HG03135 (cell line): ENCODE measurements around the gene LCN10.
"Not testable (repeated sequence)": the region's sequence is repeated elsewhere in the genome, so short reads cannot be mapped to it uniquely, and the experiment has no call there.

Experiments
- ATAC-seq: cut with Tn5 transposase; IDR thresholded peaks from one replicate; pipeline ENCODE4 v1.9.1; 2021; ENCODE audit warnings: mild to moderate bottlenecking, moderate library complexity; ENCODE audit not compliant: unreplicated experiment

The LCN10 gene

DNA sequence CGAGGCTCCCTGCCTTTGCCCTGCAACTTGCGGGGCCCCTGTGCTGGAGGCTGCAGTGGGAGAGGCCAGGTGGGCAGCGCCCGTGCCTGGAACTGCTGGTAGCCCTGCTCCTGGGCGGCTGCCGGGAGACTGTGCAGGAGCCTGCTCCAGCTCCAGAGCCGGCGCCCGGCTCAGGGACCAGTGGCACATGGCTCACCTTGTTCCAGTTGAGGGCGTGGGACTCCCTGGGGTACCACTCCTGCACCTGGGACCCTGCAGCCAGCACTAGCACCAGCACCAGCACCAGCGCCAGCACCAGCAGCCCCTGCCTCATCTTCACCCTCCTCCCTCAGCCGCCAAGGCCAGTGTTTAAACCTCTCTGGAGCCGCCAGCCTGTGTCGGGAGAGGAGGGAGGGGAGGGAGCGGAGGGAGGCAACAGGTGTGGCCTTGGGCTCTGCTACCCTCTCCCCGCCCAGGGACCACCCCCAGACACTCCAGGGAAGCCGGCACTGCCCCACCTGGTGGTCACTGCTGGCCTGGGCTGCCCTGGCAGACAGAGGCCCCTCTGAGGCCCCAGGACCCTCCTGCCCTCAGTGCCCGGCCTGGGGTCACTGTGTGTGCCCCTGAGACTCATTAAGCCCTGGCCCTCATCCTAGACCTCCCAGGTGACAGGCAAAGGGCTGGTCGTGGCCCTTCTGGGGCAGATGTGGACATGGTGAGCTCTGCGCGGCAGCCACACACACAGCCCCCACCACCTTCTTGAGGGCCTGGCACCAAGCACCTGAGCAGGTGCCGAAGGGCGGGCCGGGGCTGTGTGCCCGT lies at the start of gene LCN10:
TSS of gene LCN10 (minus strand) at position 350 of the 801 bp plus-strand sequence. CDS start at position 313, 37 bp downstream.
- ATAC-seq = no peak

DNA sequence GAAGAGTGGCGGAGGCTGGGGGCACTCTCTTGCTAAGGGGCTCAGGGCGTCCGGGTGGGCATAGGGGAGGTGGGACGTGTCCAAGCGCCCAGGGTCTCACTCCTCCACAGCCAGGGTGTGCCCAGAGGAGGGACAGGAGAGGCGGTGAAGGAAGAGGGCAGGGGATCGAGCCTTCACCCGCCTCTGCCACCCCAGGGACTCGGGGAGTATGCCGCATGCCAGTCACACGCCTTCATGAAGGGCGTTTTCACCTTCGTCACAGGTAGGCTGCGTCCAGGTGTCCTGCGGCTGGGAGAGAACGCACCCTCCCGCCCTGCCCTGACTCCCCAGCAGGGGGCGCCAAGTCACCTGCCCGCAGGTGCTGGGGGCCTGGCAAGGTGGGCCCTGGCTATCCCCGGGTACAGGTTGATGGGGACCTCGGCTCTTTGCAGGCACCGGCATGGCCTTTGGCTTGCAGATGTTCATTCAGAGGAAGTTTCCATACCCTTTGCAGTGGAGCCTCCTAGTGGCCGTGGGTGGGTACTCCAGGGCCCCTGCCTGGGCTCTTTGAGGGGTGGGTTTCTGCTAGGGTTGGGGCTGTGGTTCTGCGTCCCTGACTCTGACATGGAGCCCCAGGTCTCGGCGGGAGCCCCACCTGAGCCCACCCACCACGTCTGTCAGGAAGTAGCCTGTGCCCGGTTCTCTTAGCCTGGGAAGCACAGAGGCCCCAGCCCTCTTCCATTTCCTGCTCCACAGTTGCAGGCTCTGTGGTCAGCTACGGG lies 49.0 kb upstream of the LCN10 start:
- no peak for ATAC-seq

DNA sequence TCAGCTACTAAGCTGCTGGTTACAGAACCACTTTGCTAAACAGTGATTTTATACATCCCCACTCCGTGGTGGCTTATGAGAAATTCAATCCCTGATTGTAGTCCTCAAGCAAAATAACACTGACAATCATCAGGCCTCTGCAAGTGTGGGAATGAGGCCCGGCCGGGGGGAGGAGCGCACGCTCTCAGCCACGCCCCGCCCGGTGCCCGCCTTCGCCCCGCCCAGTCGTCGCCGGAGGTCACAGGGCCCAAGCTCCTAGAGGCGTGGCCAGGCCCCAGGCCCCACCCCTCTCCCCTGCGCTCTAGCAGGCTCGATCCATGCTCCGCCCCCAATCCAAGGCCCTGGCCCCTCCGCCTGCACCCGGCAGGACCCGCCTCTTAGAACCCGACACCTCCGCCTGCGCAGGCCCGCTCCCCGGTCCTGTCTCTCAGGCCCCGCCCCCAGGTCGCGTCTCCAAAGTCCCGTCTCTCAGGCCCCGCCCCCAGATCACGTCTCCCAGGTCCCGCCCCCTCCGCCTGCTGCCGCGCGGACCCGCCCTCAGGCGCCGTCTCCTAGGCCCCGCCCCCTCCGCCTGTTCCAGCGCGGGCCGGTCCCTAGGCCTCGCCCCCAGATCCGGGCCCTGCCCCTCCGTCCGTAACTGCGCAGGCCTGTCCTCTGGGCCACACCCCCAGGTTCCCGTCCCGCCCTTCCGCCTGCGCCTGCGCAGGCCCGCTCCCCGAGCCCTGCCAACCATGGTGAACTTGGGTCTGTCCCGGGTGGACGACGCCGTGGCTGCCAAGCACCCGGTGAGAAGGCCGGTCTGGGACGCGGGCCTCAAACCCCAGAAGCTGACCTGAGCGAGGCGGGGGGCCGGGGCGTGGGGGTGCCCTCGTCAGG lies 48.1 kb upstream of the LCN10 start, which contains the start of gene TMEM141:
TSS of gene TMEM141 (plus strand) at position 705 of the 876 bp plus-strand sequence. CDS start at position 732, 27 bp downstream.
- ATAC-seq = peak; percentile 84

DNA sequence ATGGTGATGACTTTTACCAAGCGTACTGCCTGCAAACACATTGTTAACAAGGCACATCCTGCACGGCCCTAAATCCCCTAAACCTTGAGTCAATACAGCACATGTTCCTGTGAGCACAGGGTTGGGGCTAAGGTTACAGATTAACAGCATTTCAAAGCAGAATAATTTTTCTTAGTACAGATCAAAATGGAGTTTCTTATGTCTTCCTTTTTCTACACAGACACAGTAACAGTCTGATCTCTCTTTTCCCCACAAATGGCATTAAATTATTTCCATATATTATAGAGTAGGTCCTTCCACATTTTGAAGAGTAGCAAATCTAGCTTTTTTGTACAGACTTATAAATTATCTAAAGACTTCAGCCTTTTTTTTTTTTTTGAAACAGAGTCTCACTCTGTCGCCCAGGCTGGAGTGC lies 46.8 kb upstream of the LCN10 start:
- no peak for ATAC-seq

DNA sequence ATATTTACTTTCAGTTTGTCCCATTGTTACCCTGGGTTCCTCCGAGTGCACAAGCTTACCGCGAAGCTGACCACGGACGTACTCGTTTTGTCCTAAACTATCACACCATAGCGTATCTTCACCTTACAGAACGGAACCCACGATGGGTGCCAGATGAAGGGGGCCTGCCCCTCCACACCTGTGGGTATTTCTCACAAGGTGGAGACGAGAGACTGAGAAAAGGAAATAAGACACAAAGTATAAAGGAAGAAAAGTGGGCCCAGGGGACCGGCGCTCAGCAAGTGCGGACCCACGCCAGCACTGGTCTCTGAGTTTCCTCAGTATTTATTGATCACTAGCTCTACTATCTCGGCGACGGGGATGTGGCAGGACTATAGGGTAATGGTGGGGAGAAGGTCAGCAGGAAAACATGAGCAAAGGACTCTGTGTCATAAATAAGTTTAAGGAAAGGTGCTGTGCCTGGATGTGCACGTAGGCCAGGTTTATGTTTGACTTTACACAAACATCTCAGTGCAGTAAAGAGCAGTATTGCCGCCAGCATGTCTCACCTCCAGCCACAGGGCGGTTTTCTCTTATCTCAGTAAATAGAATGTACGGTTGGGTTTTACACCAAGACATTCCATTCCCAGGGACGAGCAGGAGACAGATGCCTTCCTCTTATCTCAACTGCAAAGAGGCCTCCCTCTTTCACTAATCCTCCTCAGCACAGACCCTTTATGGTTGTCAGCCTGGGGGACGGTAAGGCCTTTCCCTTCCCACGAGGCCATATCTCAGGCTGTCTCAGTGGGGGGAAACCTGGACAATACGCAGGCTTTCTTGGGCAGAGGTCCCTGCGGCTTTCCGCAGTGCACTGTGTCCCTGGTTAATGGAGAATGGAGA lies 46.1 kb upstream of the LCN10 start:
- not testable (repeated sequence) for ATAC-seq

DNA sequence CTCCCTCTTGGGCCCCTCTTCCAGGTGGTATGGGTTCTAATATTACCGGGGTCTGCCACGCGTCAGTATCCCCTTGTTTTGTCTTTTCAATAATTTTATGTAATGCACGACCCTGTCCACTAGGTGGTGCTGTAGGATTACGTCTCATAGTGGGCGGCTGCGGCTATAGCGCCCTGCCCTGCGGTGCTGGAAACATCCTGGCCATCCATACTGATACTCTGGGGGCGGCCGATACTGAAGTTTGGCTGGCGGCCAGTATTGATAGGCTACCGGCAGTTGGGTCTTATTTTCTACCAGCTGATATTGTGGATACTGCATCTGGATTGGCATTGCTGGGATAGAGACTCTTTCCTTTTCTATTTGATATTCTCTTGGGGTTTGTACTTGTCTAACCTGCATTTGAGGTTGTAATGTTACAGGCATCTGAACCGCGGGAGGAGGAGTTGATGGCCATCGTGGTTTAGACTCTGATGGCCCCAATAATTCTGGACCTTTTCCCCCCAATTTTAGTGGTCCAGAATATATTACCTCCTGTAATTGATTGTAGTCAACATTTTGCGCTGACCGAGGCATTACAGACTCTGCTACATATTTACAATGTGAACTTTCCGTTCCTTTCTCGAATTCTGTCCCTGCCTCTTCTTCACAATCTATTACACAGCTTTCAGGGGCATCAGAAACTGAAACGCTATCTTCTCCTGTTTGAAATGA lies 45.1 kb upstream of the LCN10 start:
- no peak for ATAC-seq

DNA sequence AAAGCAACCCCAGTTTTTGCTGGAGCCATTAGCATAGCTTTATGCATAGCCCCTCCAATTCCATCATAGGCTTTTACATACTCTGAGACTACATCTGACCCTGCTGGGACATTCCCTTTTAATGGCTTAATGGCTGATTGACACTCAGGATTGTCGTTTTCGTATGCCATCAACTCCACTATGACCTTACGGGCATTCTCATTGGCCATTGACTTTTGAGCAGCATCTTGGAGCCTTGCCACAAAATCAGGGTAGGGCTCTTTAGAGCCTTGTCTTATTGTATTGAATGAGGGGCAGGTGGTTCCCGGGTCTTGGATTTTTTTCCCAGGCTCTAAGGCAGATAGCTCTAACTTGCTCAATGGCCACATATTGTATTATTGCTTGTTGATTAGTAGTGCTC lies 44.2 kb upstream of the LCN10 start:
- ATAC-seq = not testable (repeated sequence)

DNA sequence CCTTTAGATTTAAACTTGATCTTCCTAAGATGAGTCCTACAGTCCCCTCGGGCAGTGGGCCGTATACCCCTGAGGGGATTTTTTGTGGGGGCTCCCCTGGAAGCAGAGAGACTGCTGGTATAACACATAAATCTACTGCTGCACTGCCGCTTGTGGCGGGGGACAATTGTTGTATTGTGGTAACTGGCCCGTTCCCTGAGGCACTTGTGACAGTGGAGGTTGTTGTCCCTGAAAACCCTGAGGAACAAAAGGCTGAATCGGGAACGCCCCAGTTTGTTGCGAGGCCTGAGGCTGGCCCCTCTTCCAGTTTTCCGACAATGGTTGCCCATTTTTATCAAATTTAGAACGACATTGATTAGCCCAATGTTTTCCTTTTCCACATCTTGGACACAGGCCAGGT lies 43.7 kb upstream of the LCN10 start:
- ATAC-seq = no peak

DNA sequence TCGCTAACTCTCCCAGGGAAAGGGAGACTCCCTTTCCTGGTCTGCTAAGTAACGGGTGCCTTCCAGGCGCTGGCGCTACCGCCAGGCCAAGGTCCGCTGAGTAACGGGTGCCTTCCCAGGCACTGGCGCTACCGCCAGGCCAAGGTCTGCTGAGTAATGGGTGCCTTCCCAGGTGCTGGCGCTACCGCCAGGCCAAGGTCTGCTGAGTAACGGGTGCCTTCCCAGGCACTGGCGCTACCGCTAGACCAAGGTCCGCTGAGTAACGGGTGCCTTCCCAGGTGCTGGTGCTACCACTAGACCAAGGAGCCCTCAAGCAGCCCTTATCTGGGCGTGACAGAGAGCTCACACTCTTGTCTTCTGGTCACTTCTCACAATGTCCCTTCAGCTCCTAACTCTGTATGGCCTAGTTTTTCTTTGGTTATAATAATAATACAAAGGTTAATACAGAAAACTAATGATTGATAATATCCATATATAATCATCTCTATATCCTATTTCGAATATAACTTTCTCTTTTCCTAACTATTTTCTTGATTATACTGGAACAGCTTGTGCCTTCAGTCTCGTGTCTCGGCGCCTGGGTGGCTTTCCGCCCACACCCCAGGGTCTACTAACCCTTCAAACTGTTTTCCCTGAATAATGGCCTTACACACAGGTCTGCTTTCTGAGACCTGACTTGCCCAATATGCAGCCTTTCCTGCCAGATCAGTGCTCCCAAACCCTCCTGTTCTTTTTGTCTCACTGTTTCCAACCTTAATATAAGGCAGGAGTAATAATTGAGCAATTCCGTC lies 43.0 kb upstream of the LCN10 start:
- not testable (repeated sequence) for ATAC-seq

DNA sequence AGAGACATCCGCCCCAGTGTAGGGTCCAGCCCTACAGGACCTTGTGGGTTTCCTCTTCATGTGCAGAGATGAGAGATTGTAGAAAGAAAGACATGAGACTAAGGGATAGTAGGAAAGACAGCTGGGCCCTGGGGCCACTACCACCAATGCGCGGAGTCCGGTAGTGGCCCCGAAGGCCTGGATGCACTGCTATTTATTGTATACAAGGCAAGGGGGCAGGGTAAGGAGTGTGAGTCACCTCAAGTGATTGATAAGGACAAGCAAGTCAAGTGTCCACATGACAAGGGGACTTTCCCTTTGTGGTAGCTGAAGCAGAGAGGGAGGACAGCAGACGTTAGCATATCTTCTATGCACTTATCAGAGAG lies 42.2 kb upstream of the LCN10 start:
- ATAC-seq = no peak

DNA sequence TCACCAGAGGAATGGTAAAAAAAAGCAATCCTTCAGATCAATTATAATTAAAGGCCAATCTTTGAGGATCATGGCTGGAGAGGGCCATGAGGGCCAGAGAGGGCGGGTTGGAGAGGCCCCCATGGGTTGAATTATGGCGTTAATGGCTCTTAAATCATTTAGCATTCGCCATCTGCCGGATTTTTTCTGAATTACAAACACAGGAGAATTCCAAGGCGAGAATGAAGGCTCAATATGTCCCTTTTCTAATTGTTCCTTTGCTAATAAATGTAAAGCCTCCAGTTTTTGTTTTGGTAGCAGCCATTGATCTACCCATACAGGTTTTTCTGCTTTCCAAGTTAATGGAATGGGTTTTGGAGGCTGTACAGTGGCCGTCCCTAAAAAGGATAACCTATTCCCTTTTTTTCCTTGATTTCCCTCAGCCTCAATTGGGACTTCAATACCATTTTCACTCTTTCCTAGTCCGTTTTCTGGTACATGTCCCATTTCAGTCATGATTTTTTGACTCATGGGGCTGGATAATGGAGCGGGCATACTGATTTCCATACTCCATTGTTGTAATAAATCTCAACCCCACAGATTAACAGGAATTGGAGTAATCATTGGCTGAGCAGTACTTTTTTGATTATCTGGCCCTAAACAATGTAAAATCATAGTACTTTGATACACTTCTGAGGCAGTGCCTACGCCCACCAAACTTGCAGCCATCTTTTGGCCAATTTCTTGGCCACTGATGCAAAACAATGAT lies 41.7 kb upstream of the LCN10 start:
- no peak for ATAC-seq

DNA sequence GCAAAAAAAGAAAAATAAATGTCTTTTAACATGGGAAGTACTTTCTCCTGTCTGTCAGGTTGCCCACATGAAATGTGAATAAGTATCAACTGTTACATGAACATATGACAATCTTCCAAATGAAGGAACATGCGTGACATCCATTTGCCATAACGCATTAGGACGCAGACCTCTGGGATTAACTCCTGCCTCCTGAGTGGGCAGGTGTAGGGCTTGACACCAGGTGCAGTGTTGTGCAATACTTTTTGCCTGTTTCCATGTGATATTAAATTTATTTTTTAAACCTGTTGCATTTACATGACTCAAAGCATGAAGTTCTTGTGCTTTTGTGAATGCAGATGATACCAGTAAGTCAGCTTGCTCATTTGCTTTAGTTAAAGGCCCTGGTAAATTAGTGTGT lies 39.7 kb upstream of the LCN10 start:
- ATAC-seq = no peak

DNA sequence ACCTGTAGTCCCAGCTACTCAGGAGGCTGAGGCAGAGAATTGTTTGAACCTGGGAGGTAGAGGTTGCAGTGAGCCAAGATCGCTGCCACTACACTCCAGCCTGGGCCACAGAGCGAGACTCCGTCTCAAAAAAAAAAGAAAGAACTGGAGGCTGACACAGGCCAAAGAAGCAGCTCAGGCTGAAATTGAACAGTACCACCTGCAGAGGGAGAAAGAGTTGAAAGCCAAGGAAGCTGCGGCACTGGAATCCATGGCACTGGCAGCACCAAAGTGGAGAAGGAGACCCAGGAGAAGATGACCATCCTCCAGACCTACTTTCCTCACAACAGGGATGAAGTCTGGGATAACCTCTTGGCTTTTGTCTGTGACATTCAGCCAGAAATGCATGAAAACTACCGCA lies 37.1 kb upstream of the LCN10 start:
- ATAC-seq = no peak

DNA sequence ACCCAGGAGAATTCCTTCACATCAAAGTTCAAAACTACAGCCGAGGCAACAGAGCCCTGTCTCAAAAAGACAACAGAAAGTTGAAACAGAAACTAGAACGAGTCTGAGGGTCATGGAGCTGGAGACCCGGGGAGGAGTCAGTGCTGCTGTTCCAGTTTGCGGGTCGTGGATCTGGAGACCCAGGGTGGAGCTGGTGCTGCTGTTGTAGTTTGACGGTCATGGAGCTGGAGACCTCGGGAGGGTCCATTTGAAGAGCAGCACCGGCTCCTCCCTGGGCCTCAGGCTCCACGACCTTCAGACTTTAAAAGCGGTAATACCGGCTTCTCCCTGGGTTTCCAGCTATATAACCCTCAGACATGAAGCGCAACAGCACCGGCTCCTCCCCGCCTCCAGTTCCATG lies 34.6 kb upstream of the LCN10 start:
- ATAC-seq = no peak

DNA sequence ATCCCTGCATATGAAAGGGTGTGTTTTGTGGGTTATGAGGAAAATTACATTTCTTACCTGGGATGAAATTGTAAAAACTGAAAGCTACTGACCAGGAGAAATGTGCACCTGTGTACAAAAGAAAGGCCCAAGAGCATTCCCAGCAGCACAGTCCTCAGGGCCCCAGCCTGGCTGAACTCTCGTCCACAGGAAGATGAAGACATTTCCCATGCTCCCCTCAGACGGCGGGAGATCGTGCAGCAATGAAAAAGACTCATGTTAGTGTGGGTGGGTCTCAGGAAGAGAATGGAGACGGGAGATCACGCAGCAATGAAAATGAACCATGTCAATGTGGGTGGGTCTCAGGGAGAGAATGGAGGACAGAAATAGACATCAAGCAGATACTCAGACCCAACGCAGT lies 34.2 kb upstream of the LCN10 start:
- no peak for ATAC-seq

DNA sequence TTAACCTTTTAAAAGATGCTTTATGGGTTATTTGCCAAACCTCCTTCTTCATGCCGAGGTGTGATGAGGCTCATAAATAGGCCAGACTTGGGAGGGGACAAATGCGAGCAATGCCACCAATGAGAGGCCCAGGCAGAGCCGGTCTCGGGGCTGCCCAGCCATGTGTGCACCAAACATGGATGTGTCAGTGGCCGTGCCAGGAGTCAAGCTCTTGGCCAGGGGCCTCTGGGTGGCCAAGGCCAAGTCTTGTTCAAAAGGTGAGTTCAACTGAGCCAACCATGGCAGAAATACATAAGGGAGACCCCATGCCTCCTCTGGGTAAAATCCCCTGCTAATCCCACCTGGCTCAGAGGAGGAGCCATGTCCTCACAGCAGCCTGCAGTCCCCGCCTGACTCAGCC lies 32.5 kb upstream of the LCN10 start:
- no peak for ATAC-seq

DNA sequence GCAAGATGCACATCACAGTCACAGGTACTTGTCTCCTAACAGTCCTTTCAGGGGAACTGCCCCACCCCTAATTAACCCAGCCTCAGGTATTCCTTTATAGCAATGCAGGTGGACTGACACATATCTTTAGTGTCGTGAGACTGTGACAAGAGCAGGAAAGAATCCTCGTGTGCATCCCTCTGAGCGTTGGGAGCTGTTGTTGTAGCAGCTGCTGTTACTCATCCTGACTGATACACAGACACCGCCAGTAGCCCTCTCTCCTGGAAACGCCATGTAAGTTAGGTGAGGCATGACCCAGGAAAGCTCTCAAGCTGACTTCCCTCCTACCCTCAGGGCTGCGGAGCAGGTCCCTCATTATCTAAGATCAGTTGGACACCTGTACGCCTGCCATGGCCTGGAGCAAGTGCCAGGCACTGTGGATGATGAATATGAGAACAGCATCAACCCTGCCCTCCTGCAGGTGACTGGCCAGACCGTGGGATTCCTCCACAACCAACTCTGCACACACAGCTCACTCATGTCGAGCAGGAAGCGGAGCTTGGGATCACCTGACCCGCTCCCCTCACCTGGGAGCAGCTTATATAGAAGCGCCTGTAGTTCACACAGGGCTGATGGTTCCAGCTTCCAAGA lies 31.8 kb upstream of the LCN10 start:
- ATAC-seq = no peak
